Measurements from ENCODE around the gene DYRK3.

Gene DYRK3

GRCh38 chr1:206685334-206685768, 50.0 kb downstream of the DYRK3 start:
- DNase-seq, result peak; percentile 56

GRCh38 chr1:206685769-206686477, 50.6 kb downstream of the DYRK3 start:
- DNase-seq, result peak; percentile 52

- DNase-seq, result peak; percentile 51
These were observed 51.3 kb downstream of the DYRK3 start for GRCh38 chr1:206686478-206687249.

- DNase-seq, result no peak
These were observed 52.0 kb downstream of the DYRK3 start for GRCh38 chr1:206687251-206687914.

- DNase-seq, result no peak
These were observed 52.6 kb downstream of the DYRK3 start for GRCh38 chr1:206687915-206688442.

- no peak for DNase-seq
These were observed 55.2 kb downstream of the DYRK3 start for GRCh38 chr1:206690516-206690915.

- DNase-seq, result no peak
These were observed 56.3 kb downstream of the DYRK3 start for GRCh38 chr1:206691604-206692003.

GRCh38 chr1:206693029-206693428, 57.7 kb downstream of the DYRK3 start:
- no peak for DNase-seq

GRCh38 chr1:206693592-206693991, 58.3 kb downstream of the DYRK3 start:
- no peak for DNase-seq

- no peak for DNase-seq
These were observed 59.1 kb downstream of the DYRK3 start for GRCh38 chr1:206694171-206695124.

- DNase-seq, result no peak
These were observed 60.4 kb downstream of the DYRK3 start for GRCh38 chr1:206695733-206696132.

- no peak for DNase-seq
These were observed 61.7 kb downstream of the DYRK3 start for GRCh38 chr1:206696812-206697585.

- no peak for DNase-seq
These were observed 62.7 kb downstream of the DYRK3 start for GRCh38 chr1:206698011-206698410.
